ENCODE data around the gene CADPS.

DNA sequence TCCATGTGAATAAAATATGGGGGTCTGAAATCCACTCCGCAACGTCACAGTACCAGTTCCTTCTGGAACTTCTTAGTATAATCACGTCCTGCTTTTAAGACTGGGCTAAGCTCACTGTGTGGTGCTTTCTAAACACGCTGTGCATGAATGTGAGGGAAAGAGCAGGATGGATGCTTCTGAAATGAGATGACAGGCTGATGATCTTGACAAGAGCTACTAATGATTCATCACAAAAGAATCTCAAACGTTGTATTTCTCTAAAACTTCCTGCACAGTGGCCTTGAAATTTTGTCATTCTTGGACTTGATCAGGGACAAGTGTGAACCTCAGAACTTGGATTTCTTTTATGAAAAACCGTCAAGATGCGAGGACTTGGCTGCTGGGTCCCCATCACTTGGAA lies 221.4 kb downstream of the CADPS start:
- TF ChIP-seq, protein P1, sequence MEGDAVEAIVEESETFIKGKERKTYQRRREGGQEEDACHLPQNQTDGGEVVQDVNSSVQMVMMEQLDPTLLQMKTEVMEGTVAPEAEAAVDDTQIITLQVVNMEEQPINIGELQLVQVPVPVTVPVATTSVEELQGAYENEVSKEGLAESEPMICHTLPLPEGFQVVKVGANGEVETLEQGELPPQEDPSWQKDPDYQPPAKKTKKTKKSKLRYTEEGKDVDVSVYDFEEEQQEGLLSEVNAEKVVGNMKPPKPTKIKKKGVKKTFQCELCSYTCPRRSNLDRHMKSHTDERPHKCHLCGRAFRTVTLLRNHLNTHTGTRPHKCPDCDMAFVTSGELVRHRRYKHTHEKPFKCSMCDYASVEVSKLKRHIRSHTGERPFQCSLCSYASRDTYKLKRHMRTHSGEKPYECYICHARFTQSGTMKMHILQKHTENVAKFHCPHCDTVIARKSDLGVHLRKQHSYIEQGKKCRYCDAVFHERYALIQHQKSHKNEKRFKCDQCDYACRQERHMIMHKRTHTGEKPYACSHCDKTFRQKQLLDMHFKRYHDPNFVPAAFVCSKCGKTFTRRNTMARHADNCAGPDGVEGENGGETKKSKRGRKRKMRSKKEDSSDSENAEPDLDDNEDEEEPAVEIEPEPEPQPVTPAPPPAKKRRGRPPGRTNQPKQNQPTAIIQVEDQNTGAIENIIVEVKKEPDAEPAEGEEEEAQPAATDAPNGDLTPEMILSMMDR (IDR thresholded peaks at IDR 0.05): no peak
- no peak for TF ChIP-seq ZFX (IDR thresholded peaks at IDR 0.05; ENCODE audit: borderline replicate concordance)

Measured in 22Rv1 (cell line).